ENCODE measurements around the gene SLC6A1.

Gene SLC6A1

DNA sequence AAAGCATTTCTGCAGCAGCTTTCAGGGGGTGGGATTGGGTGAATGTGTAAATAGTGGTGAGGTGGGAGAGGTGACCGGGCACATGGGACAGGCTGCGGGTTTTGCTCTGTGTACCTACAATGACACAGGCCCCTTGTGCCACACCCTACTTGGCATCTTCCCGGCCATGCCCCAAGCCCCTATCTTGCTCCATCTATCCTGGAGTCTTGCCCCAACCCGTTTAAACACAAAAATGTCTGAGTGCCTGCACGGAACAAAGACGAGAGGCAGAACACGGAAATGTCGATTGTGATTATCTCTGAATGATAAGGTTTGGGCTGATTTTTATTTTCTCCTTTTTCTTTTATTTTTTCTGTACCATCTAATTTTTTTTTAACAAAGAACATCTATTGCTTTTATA lies 46.0 kb upstream of the SLC6A1 start:
- no peak for TF ChIP-seq POLR2AphosphoS5 (IDR thresholded peaks at IDR 0.05; ENCODE audit: low read depth)
- no peak for TF ChIP-seq SPI1 (IDR thresholded peaks at IDR 0.05; ENCODE audit: borderline replicate concordance, low read depth)
- TF ChIP-seq, protein P1, sequence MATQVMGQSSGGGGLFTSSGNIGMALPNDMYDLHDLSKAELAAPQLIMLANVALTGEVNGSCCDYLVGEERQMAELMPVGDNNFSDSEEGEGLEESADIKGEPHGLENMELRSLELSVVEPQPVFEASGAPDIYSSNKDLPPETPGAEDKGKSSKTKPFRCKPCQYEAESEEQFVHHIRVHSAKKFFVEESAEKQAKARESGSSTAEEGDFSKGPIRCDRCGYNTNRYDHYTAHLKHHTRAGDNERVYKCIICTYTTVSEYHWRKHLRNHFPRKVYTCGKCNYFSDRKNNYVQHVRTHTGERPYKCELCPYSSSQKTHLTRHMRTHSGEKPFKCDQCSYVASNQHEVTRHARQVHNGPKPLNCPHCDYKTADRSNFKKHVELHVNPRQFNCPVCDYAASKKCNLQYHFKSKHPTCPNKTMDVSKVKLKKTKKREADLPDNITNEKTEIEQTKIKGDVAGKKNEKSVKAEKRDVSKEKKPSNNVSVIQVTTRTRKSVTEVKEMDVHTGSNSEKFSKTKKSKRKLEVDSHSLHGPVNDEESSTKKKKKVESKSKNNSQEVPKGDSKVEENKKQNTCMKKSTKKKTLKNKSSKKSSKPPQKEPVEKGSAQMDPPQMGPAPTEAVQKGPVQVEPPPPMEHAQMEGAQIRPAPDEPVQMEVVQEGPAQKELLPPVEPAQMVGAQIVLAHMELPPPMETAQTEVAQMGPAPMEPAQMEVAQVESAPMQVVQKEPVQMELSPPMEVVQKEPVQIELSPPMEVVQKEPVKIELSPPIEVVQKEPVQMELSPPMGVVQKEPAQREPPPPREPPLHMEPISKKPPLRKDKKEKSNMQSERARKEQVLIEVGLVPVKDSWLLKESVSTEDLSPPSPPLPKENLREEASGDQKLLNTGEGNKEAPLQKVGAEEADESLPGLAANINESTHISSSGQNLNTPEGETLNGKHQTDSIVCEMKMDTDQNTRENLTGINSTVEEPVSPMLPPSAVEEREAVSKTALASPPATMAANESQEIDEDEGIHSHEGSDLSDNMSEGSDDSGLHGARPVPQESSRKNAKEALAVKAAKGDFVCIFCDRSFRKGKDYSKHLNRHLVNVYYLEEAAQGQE (IDR thresholded peaks at IDR 0.05; ENCODE audit: insufficient replicate concordance, low read depth): no peak
- TF ChIP-seq GABPA (IDR thresholded peaks at IDR 0.05; ENCODE audit: low read depth): no peak
- no peak overlapping the region for H3K4me3 ChIP-seq (replicated peaks; ENCODE audit: insufficient read depth, low read length)
- no peak overlapping the region for H3K27ac ChIP-seq (replicated peaks)
- no peak for DNase-seq (ENCODE audit: low read depth in 1 of 2, low spot score in 1 of 2)
- H3K27me3 ChIP-seq (ENCODE audit: insufficient read depth, poor library complexity, severe bottlenecking): no peaks in the 10 kb centered on the region

DNA sequence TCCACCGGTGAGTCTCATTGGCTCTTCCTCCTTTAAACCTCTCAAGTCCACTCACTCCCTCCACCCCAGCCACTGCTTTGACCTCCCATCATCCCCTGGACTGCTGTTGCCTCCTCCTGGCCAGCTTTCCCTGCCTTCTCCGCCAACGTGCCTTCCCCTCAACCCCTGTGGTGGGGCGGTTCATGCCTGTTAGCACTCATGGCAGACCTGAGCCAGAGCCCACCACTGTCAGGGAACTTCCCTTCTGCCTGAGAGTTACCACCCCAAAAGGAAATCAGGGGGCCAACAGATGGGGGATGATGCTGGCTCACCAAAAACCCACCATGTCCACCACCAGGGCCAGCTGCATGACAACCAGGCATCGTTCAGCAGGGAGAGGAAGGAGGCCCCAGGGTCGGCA lies 44.2 kb upstream of the SLC6A1 start:
- Histone ChIP-seq H3K4me3 (replicated peaks; ENCODE audit: insufficient read depth, low read length) (no peak overlapping the region), H3K27me3 (ENCODE audit: insufficient read depth, poor library complexity, severe bottlenecking) (no peaks in the 10 kb centered on the region), H3K27ac (replicated peaks) (no peak overlapping the region)
- no peak for DNase-seq (ENCODE audit: low read depth in 1 of 2, low spot score in 1 of 2)
- TF ChIP-seq, protein P2, sequence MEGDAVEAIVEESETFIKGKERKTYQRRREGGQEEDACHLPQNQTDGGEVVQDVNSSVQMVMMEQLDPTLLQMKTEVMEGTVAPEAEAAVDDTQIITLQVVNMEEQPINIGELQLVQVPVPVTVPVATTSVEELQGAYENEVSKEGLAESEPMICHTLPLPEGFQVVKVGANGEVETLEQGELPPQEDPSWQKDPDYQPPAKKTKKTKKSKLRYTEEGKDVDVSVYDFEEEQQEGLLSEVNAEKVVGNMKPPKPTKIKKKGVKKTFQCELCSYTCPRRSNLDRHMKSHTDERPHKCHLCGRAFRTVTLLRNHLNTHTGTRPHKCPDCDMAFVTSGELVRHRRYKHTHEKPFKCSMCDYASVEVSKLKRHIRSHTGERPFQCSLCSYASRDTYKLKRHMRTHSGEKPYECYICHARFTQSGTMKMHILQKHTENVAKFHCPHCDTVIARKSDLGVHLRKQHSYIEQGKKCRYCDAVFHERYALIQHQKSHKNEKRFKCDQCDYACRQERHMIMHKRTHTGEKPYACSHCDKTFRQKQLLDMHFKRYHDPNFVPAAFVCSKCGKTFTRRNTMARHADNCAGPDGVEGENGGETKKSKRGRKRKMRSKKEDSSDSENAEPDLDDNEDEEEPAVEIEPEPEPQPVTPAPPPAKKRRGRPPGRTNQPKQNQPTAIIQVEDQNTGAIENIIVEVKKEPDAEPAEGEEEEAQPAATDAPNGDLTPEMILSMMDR (IDR thresholded peaks at IDR 0.05; ENCODE audit: insufficient read depth, low read length): no peak
- TF ChIP-seq, protein P1 (IDR thresholded peaks at IDR 0.05; ENCODE audit: insufficient replicate concordance, low read depth): no peak
- TF ChIP-seq SPI1 (IDR thresholded peaks at IDR 0.05; ENCODE audit: borderline replicate concordance, low read depth) (no peak), GABPA (IDR thresholded peaks at IDR 0.05; ENCODE audit: low read depth) (no peak), POLR2AphosphoS5 (IDR thresholded peaks at IDR 0.05; ENCODE audit: low read depth) (no peak)

DNA sequence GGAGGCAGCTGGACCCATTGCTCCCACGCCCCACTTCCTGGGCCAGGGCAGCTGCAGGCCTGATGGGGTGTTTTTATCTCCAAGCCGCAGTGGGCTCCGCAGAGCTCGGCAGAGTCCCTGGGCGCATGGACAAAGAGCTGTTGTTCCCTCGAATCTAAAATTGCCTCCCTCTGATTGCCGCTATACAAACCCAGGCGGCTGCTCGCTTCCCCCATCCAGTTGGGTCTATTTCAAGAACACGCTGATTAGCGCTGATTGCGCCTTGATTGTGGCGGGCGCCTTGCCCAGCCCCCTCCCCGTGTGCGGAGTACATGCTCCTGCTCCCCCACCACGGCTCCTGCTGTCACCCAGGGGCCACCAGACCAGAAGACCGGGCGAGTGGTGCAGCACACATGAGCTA lies 43.4 kb upstream of the SLC6A1 start:
- TF ChIP-seq POLR2AphosphoS5 (IDR thresholded peaks at IDR 0.05; ENCODE audit: low read depth): no peak
- TF ChIP-seq, protein P2 (IDR thresholded peaks at IDR 0.05; ENCODE audit: insufficient read depth, low read length): no peak
- no peak for TF ChIP-seq GABPA (IDR thresholded peaks at IDR 0.05; ENCODE audit: low read depth)
- TF ChIP-seq, protein P1 (IDR thresholded peaks at IDR 0.05; ENCODE audit: insufficient replicate concordance, low read depth): no peak
- TF ChIP-seq SPI1 (IDR thresholded peaks at IDR 0.05; ENCODE audit: borderline replicate concordance, low read depth): no peak
- Histone ChIP-seq H3K4me3 (replicated peaks; ENCODE audit: insufficient read depth, low read length) (no peak overlapping the region), H3K27ac (replicated peaks) (no peak overlapping the region), H3K27me3 (ENCODE audit: insufficient read depth, poor library complexity, severe bottlenecking) (no peaks in the 10 kb centered on the region)
- no peak for DNase-seq (ENCODE audit: low read depth in 1 of 2, low spot score in 1 of 2)

Measured in HL-60 (cell line).